ENCODE results near the gene MICAL3. TPM values are rescaled to one million over a fixed set of nuclear protein-coding genes. Genes with fewer than 3 reads are reported as not detected.
"Not testable (repeated sequence)": the region's sequence is repeated elsewhere in the genome, so short reads cannot be mapped to it uniquely, and the experiment has no call there.

The MICAL3 gene
- total RNA-seq, 1 donor from 2014 or later, result 33.6 TPM

DNA sequence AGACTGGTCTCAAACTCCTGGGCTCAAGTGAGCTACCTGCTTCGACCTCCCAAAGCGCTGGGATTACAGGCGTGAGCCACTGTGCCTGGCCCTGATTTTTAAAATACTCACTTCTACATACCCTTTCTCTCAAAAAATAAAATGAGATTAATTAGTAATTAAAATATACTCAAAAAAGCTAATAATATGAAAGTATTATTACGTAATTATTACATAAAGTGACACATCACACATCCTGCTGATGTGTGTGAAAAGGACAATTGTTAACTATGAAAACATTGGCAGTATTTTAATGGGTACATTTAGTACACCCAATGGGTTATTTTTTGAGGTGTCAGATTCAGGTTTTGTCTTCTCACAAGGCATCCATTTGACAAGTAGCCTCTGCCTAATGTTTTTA lies 21.4 kb upstream of the MICAL3 start:
- H3K4me2 ChIP-seq, result no peak overlapping the region
- DNase-seq (ENCODE audit: low spot score), result no peak
- Mint-ChIP-seq H3K4me1 (no peaks in the 10 kb centered on the region), H3K4me3 (no peak overlapping the region), H3K27me3 (ENCODE audit: insufficient read depth, low read depth) (peaks cover 2% of the 10 kb centered on the region), H3K27ac (no peak overlapping the region), H3K36me3 (no peaks in the 10 kb centered on the region), H3K9me3 (no peaks in the 10 kb centered on the region)
- H2AFZ ChIP-seq (replicated peaks), result no peak overlapping the region
- no peaks in the 10 kb centered on the region for H3K79me2 ChIP-seq (ENCODE audit: low read depth)
- H3K9ac ChIP-seq, result no peak overlapping the region
- H3K4me1 ChIP-seq, result no peaks in the 10 kb centered on the region
- H3K27me3 ChIP-seq, result no peaks in the 10 kb centered on the region
- no peaks in the 10 kb centered on the region for H3F3A ChIP-seq (ENCODE audit: low read depth)
- TF ChIP-seq CTCF (IDR thresholded peaks at IDR 0.05) (no peak), EZH2phosphoT487 (IDR thresholded peaks at IDR 0.05) (no peak), EZH2 (IDR thresholded peaks at IDR 0.05) (no peak)
- H3K27ac ChIP-seq, result no peak overlapping the region
- no peaks in the 10 kb centered on the region for H4K20me1 ChIP-seq (ENCODE audit: low read depth)
- no peaks in the 10 kb centered on the region for H3K9me3 ChIP-seq (ENCODE audit: low read depth)
- no peak overlapping the region for H3K4me3 ChIP-seq
- no peaks in the 10 kb centered on the region for H3K36me3 ChIP-seq

GRCh38 chr22:18044548-18045271 lies 20.3 kb upstream of the MICAL3 start:
- Mint-ChIP-seq H3K4me1 (no peaks in the 10 kb centered on the region), H3K9me3 (no peaks in the 10 kb centered on the region), H3K27ac (no peak overlapping the region), H3K4me3 (no peak overlapping the region), H3K27me3 (ENCODE audit: insufficient read depth, low read depth) (no peaks in the 10 kb centered on the region), H3K36me3 (no peaks in the 10 kb centered on the region)
- no peaks in the 10 kb centered on the region for H3K4me1 ChIP-seq
- no peaks in the 10 kb centered on the region for H4K20me1 ChIP-seq (ENCODE audit: low read depth)
- TF ChIP-seq EZH2 (IDR thresholded peaks at IDR 0.05) (no peak), EZH2phosphoT487 (IDR thresholded peaks at IDR 0.05) (no peak), CTCF (IDR thresholded peaks at IDR 0.05) (no peak)
- no peak overlapping the region for H3K9ac ChIP-seq
- DNase-seq (ENCODE audit: low spot score), result no peak
- H3F3A ChIP-seq (ENCODE audit: low read depth), result no peaks in the 10 kb centered on the region
- no peak overlapping the region for H3K4me2 ChIP-seq
- no peaks in the 10 kb centered on the region for H3K27me3 ChIP-seq
- H3K36me3 ChIP-seq, result no peaks in the 10 kb centered on the region
- no peaks in the 10 kb centered on the region for H3K79me2 ChIP-seq (ENCODE audit: low read depth)
- no peaks in the 10 kb centered on the region for H3K9me3 ChIP-seq (ENCODE audit: low read depth)
- no peak overlapping the region for H3K4me3 ChIP-seq
- H2AFZ ChIP-seq (replicated peaks), result no peak overlapping the region
- no peak overlapping the region for H3K27ac ChIP-seq

DNA sequence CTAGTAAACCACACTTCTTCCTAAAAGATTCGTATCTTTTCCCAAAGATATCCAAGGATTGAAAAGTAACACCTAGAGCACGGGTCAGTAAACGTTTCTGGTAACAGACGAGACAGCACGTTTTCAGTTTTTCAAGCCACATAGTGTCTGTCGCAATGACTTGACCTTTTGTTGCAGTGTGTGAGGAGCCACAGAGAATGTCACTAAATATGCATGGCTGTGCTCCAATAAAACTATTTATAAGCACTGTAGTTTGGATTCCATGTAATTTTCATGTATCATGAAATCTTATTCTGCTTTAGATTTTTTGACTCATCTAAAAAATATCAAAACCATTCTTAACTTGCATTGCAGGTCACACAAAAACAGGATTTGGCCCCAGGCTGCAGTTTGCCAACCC lies 18.3 kb upstream of the MICAL3 start:
- no peak overlapping the region for H3K27ac Mint-ChIP-seq
- no peaks in the 10 kb centered on the region for H3K27me3 ChIP-seq
- no peaks in the 10 kb centered on the region for H3K36me3 ChIP-seq
- no peaks in the 10 kb centered on the region for H3K36me3 Mint-ChIP-seq
- no peaks in the 10 kb centered on the region for H3K9me3 ChIP-seq (ENCODE audit: low read depth)
- no peak overlapping the region for H3K4me3 ChIP-seq
- no peaks in the 10 kb centered on the region for H3K79me2 ChIP-seq (ENCODE audit: low read depth)
- no peak overlapping the region for H3K4me2 ChIP-seq
- no peak overlapping the region for H2AFZ ChIP-seq (replicated peaks)
- no peak overlapping the region for H3K4me3 Mint-ChIP-seq
- no peaks in the 10 kb centered on the region for H3F3A ChIP-seq (ENCODE audit: low read depth)
- no peaks in the 10 kb centered on the region for H4K20me1 ChIP-seq (ENCODE audit: low read depth)
- H3K9ac ChIP-seq, result no peak overlapping the region
- no peaks in the 10 kb centered on the region for H3K9me3 Mint-ChIP-seq
- DNase-seq (ENCODE audit: low spot score), result no peak
- TF ChIP-seq EZH2 (IDR thresholded peaks at IDR 0.05), result no peak
- no peak for TF ChIP-seq CTCF (IDR thresholded peaks at IDR 0.05)
- TF ChIP-seq EZH2phosphoT487 (IDR thresholded peaks at IDR 0.05), result no peak
- no peak overlapping the region for H3K27ac ChIP-seq
- H3K4me1 ChIP-seq, result no peaks in the 10 kb centered on the region
- H3K27me3 Mint-ChIP-seq (ENCODE audit: insufficient read depth, low read depth), result no peaks in the 10 kb centered on the region
- no peaks in the 10 kb centered on the region for H3K4me1 Mint-ChIP-seq

DNA sequence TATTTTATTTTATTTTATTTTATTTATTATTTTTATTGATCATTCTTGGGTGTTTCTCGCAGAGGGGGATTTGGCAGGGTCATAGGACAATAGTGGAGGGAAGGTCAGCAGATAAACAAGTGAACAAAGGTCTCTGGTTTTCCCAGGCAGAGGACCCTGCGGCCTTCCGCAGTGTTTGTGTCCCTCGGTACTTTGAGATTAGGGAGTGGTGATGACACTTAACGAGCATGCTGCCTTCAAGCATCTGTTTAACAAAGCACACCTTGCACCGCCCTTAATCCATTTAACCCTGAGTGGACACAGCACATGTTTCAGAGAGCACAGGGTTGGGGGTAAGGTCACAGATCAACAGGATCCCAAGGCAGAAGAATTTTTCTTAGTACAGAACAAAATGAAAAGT lies 16.5 kb upstream of the MICAL3 start:
- H2AFZ ChIP-seq (replicated peaks); H3K4me2 ChIP-seq; H3K9me3 Mint-ChIP-seq; H3K4me1 Mint-ChIP-seq; DNase-seq (ENCODE audit: low spot score); H3K27ac ChIP-seq; H3K4me3 Mint-ChIP-seq; H3K36me3 ChIP-seq; H3K4me3 ChIP-seq; H3K27me3 ChIP-seq; H3K27ac Mint-ChIP-seq; H3K4me1 ChIP-seq; H3K36me3 Mint-ChIP-seq; H4K20me1 ChIP-seq (ENCODE audit: low read depth); H3K9ac ChIP-seq; H3K9me3 ChIP-seq (ENCODE audit: low read depth); H3K27me3 Mint-ChIP-seq (ENCODE audit: insufficient read depth, low read depth); H3F3A ChIP-seq (ENCODE audit: low read depth); H3K79me2 ChIP-seq (ENCODE audit: low read depth): not testable (repeated sequence)

Measured in neural progenitor cell (in vitro differentiated cells).